B cell (primary cell): ENCODE results near the gene TMEM134.

ENCODE experiments used
- EZH2 ChIP-seq: IDR thresholded peaks from 2 replicates; pipeline ENCODE4 v1.6.1; 2012; ENCODE audit warnings: borderline replicate concordance, low read depth, mild to moderate bottlenecking, moderate library complexity, low read length; ENCODE audit not compliant: insufficient read depth, poor library complexity, severe bottlenecking
- TF ChIP-seq, protein P1 (sequence below): fragments of 200-600 bp; IDR thresholded peaks from one replicate; pipeline ENCODE4 v1.8.0; 2022; ENCODE audit warnings: antibody characterized with exemption, mild to moderate bottlenecking

DNA sequence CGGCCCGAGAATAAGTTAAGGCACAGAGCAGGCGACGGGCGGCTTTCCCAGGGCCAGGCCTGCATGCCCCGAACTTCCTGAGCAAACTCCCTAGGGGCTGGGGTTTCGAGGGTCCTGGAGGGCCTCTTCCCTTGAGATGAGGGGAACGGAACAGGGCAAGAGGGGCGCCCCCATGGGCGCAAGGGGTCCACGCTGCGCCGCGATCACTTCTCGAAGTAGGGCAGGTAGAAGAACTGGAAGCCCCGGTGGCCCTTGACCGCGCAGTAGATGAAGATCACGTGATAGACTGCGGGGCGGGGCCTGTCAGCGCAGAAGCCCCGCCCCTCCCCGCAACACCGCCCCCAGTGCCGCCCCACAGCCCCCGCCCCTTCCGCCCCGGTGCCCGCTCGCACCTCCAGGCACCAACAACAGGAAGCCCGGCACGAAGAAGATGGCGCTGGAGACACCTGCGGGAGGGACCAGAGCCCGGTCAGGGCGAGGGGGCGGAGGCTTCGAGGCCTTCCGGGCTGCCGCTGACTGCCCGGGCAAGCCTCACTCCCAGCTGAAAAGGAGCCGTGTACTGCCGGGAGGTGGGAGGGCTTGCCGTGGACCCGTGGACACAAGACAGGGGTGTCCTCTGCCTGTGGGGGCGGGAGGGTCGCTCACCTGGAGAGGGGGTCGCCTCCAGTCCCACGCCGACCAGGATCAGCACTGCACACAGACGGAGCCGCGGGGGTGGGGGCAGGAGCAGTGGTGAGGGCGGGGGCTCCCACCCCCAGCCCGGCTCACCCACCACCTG, 4.5 kb downstream of the TMEM134 start:
- TF ChIP-seq, protein P1, sequence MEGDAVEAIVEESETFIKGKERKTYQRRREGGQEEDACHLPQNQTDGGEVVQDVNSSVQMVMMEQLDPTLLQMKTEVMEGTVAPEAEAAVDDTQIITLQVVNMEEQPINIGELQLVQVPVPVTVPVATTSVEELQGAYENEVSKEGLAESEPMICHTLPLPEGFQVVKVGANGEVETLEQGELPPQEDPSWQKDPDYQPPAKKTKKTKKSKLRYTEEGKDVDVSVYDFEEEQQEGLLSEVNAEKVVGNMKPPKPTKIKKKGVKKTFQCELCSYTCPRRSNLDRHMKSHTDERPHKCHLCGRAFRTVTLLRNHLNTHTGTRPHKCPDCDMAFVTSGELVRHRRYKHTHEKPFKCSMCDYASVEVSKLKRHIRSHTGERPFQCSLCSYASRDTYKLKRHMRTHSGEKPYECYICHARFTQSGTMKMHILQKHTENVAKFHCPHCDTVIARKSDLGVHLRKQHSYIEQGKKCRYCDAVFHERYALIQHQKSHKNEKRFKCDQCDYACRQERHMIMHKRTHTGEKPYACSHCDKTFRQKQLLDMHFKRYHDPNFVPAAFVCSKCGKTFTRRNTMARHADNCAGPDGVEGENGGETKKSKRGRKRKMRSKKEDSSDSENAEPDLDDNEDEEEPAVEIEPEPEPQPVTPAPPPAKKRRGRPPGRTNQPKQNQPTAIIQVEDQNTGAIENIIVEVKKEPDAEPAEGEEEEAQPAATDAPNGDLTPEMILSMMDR: no peak
- TF ChIP-seq EZH2: no peak
